GM21381 (cell line): ENCODE results near the gene MFRP.

Experiments
- ATAC-seq: cut with Tn5 transposase; IDR thresholded peaks from one replicate; pipeline ENCODE4 v1.9.1; 2021; ENCODE audit warnings: mild to moderate bottlenecking, moderate library complexity; ENCODE audit not compliant: unreplicated experiment

Gene MFRP

DNA sequence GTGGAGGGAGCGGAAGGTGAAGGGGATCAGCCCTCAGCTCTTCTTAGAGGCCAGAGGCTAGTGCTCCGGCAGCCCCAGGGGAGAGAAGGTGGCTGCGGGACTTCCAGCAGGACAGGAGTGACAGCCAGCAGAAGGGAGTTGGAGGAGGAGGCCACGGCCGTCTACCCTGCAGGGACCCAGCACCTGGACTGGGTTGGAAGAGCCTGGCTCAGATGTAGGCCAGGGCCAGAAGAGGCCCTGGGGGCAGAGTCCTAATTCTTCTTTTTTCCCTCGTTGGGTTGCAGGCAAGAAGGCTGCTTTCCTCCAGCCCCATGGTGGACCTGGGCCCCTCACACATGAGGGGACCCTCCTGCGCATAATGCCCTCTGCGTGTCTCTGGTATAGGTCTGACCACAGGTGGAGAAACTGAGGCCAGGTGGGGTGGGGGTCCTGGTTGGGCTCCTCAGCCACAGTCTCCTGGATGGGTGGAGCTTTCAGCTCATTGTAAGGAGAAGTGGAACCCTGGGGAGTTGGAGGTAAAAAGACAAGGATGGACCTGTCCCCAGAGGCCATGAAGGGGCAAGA lies 27.3 kb downstream of the MFRP start:
- ATAC-seq = no peak

DNA sequence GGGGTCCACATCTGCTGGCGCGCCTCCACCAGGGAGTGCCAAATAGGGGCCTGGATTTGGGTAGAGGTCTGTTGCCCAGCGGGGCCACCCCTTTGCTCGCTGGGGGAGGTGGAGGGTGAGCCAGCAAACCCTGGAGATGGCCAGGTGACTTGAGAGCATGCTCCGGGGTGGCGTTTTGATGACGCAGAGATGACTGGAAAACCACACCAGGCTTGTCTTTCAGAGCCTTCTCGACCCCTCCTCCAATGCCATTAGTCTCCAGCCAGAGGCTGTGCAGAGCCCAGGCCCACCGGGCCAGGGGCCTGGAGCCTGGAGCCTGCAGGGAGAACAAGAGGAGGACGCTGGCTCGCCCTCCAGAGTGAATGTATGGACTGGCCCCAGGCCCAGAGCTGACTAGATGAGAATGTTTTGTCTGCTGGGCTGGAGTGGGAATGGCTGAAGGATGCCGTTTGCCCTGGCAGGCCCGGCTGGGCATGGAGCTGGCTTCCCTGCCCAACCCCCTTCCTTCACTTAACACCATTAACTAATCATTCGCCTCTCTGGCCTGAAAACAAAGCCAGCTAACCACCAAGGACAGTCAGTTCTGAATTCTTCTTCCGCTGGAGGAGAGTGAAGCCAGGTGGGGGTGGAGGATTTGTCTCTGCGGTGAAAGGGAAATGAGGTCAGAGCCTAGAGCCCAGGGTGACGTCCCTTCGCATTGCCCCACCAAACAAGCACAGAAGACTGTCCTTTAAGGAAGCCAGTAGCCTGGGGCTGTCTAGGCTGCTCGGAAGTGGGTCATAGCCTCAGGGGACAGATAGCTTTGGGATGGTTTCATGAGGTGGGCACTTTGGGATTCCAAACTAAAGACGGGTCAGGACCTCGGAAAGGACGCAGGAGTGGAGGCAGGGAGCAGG lies 28.0 kb downstream of the MFRP start:
- no peak for ATAC-seq

DNA sequence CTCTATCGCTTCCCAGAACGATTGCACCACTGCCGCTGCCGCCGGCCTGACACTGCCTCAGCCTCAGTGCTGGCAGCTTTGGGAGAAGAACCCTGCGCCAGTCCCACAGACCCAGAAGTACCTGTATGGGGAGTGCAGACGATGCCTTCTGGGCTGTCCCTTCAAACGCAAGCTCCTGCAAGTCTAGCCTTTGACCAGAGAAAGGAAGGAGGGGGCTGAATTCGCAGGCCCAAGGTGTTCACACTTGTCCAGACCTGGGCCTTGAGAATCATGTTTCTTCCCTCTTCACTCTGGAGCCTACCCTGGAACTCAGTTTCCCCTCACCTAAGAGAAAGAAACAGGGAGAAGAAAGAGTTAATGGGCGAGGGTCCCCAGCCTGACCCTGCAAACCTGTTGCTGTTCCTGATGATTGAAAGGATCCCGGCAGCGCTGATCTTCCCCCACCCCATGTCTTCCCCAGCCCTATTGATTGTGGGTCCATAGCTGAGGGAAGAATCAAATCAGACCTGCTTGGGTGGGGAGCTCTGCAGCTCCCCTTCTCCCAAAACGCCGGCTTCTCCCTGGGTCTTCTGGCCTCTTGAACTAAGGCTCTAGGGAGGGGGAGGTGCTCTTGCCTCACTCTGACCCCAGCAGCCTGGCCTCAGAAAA lies 28.8 kb downstream of the MFRP start:
- no peak for ATAC-seq

DNA sequence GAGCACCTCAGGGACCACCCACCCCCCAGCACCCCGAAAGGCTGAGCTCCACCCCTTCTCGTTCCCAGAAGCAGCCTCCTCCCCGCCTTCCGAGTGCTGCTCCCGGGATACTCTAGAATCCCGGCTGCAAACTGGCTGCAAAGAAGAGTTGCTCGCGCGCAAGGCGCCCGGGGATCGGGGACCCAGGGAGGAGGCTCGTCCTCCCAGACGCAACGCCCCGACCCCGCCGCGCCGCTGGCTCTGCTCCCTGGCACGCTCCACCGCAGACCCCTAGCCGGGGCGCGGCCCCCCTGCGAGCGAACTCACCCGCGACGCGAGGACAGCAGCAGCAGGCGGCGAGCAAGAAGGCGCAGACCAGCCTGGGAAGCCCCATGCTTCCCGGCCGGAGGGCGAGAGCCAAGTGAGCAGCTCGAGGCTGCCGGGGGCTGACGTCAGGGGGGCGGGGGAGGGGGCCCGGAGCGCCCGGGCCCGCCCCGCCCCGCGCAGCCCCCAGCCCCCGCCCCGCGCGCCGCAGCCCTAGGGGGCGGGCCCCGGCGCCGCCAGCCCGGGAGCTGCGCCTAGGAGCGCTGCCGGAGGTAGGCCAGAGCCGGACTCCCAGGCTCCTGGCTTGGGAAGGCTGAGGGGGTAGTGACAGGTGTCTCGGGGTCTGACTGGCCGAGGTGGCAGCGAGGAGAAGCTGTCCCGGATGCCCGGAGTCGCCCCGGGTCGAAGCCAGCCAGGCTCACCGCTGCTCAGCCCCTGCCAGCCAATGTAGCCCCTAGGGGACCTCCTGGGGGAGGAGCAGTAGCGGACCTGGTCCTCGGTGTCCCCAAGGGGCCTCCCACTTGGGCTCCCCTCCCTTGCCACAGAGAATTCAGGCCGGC lies 29.5 kb downstream of the MFRP start, which contains the start of gene MCAM:
TSS of gene MCAM (minus strand) at position 402 of the 863 bp plus-strand sequence. CDS start at position 373, 29 bp downstream.
- no peak for ATAC-seq

DNA sequence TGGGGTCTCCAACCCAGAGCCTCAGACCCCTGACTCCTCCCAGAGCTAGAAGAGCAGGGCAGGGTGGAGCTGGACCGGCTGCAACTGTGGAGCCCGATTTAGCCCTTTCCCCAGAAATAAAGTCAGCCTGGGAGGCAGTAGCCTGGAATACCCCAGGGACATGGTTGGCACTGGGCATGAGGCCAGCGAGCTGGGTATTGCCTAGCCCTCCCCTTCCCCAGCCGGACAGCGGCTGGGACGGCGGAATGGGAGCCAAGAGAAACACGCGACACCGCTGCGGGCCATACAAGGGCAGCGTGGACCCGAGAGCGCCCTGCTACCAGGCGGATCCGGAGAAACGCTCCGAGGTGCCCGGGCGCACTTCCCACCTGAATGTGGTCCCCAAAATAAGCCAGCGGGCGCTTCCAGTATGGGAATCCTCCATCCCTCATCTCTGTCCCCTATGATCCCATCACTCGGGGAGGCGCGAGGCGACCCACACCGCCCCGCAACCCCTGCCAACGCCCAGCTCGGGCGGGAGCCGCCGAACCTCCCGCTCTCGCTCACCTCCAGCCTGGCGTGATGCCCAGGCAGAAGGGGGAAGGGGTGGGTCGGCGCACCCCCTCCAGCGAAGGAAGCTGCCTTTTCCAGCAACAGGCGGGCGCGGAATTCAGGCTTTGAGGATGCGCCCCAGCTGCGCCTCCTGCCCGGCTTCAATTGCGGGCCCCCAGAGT lies 30.3 kb downstream of the MFRP start:
- no peak for ATAC-seq

DNA sequence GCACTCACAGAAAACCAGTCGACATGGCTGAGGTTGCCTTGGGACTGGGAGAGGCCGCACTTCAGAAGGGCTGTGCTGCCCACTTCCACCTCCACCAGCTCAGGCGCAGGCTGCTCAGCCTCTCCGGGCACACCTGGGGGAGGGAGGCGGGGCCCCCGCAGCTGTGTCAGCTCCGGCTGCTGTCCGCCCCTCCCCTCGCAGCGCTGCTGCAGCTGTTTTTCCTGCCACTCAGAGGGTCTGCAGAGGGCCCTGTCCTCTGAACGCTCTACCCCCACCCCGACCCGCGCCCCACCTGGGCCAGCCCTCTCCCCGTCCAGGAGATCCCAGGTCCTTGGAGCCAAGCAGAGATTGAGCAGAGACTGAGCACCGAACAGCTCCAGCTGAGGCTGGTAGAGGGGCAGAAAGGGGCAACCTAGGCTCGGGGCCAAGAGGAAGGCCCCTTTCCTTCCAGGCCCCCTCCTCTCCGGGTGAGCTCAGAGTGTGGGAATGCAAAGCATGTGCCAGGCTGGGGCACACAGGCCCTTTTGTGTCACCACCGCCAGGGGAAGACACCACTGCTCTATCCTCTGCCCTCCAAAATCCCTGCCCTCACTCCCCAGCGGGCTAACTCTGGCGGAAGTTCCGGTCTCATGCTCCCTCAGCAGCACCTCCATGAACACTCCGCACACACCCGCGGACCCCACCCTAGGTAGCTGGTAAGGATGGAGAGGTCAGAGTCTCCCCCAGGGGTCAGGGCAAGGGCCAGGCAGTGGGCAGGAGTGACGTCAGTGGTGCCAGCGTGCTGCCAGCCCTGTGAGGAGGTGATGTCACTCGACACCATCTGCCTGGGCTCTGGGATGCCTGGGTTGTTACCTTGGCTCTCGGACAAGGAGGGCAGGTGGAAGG lies 31.1 kb downstream of the MFRP start:
- ATAC-seq = no peak

DNA sequence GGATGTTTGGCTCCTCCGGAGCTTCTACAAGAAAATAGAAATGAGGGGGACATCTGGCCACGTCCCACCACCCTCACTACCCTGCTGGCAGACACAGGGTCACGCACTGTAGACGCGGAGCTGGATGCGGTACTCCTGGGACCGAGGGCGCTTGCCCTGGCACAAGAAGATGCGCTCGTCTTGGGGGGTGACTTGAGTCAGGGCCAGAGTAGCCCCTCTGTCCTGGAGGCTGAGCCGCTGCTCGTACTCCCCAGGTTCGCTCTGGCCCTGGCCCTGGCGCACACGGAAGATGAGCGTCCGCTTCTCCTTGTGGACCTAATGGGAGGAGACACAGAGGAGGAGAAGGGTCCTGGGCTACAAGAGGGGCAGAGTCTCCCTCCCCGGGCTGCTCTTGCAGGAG lies 31.8 kb downstream of the MFRP start:
- ATAC-seq = no peak

DNA sequence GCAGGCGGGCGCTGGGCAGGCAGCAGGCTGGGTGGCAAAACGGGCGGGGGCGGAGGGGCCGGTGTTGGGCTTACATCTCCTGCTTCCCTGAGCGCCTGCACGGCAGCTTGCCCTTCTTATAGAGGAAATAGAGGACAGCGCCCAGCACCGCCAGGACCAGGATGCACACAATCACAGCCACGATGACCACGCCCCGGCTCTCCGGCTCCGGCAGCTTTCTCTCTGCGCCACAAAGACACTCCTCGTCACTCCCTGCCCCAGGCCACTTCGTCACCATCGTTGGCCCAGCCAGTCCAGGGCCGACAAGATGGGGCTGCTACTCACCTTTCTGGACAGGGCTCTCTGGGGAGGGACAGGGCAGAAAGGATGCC lies 35.8 kb downstream of the MFRP start:
- no peak for ATAC-seq

DNA sequence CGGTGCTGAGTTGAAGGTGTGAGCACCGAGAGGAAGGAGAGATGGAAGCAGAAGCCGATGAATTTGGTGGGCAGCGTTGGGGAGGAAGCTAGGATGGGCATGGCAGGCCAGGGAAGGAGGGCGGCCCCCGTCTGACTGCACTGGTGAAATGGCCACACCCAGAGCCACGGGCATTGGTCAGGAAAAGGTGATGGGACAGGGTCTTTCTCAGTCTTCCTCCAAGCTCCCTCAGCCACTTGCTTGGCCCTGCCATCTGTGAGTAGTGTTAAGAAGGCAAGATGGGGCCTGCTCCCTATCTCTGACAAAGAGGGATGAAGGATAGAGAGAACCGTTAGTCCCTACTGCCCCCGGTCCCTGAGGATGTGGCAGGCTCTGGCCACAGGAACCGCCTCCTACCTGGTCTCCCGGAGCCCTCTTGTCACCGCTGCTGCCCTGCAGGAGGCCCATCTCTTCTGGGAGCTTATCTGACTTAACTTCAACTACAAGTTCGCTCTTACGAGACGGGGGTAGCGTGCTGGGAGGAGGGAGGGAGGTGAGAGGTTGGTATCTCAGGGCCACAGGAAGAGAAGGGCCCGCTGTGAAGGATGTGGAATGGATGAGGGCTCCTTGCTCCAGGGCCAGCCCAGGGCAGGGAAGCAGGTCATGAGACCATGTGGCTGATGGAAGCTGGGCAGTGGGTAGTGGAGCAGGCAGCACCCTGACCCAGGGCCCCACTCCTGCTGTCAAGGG lies 36.4 kb downstream of the MFRP start:
- no peak for ATAC-seq

DNA sequence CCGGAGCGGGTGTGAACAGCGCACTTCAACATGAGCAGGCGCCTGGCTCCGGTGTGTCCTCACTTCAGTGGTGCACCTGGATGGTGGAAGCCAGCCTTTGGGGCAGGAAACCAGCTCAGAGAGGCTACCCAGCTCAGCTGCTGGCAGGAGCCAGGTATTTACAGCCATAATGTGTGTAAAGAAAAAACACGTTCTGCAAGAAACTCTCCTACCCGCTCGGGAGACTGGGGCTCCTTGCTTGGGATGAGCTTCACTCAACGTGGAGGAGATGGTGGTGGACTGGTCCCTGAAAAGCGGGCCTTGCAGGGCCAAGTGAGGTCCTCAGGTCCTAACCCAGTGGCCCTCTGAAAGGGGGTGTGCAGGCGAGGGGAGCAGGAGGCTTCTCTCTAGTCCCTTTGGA lies 37.1 kb downstream of the MFRP start:
- no peak for ATAC-seq

DNA sequence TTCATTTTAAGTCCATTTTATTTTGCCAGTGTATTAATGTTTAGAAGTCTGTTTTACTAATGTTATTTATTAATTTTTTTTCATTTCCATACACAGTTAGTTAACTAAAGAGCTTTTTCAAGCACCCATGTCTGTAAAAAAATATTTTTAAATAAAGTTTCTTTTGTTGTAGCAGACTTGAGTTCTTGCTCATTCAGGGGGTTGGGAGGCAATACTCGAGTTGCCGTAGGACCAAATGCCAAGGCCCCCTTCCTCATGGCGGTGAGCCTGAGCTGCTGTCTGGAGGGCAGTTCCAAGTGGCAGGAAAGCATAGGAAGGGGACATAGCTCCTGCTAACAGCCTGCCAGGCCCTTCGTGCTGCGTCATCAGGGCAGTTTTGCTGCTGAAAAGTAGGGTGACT lies 38.5 kb downstream of the MFRP start:
- ATAC-seq = no peak

DNA sequence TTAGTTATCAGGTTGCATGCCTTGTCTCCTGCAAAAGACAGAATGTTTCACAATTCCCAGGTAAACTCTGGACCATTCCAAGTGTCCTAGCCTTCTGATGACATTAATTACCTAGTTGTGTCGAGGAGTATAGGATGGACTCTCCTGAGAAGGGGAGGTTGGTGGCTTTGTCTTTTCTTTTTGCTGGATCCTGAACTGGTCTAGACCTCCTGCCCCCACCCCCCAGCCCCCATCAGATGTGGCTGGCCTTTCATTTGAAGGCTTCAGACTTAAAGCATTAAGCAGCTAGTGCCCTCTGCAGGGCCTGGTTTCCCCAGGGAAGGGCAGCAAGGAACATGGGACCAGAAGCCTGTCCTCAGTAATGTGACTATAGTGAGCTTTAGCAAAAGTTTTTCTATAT lies 39.3 kb downstream of the MFRP start:
- no peak for ATAC-seq

DNA sequence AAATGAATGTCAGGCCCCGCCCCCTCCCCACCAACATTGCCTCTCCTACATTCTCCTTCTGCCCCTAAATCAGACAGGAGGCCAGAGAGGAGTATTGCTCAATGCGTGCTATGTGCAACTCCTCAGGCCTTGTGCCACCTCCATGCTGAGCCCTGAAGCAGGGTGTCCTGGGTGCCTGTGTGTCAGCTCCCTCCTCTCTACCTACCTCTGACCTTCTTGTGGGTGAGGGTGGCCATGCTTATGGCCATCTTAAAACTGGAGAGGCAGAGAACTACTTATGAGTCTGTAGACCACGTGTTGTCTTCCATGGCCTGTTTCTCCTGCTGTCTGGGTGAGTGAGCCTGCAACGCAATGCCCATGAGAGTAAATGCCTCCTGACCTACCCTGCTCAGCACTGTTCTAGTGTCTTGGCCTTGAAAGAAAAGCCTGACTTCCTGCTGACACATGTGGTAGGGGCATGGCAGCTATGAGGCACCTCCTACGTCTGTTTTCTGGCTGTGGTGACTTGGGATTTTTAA lies 40.1 kb downstream of the MFRP start:
- no peak for ATAC-seq

DNA sequence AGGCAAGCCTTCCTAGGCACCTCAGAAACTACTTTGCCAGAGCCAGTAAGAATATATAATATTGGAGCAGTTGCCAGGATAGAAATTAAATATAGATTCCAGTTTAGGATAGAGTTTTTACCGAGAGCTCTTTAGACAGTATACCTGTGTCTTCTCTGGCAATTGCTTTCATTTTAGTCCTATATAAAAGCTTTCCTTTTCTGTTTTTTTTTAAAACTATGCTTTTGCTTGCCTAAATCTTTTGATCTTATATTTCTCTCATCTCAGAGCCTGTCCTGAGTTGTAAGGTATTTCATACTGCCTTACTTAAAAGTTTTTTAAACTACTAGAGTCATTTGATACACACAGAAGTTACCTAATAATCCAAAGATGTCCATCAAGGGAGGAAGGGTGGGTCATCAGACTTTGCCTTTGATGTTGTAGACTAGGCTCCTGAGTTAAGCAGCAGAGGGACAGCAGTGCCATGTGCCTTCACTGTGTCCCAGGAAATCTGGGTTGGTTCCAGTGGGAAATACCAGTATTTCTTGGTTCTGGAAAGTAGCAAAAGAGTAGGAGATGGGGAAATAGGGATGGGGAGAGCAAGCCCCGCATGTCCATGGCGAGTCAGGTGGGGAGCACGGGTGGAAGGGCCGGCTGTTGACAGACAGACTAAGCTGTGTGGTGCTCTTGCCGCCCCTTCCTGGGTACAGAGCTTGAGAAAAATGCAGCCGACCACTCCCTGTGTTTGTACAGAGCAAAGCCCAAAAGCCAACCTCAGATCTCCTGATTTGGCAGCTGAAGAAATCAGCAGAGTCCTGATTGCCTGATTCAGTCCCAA lies 40.7 kb downstream of the MFRP start:
- no peak for ATAC-seq

DNA sequence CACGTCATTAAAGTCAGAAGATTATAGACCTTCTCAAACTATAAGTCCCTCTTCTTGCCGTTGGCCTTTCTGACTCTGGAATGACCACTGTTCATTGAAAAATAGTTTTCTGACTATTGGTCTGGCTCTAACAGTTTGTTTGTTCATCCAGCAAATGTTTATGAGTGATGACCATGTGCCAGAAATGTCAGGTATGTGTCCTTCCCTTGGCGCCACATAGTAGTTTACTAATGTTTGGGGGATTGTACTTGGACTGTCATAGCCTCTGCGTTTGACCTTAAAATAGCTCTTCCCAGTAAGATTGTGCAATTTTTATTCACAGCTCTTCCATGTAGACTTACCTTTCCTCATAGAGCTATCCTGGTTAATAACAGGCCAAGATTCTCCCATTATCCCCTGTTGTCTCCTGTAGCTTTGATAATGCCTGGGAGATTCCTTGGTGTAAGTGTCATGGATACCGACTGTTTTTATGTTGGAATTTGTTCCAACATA lies 43.2 kb downstream of the MFRP start:
- ATAC-seq = no peak

DNA sequence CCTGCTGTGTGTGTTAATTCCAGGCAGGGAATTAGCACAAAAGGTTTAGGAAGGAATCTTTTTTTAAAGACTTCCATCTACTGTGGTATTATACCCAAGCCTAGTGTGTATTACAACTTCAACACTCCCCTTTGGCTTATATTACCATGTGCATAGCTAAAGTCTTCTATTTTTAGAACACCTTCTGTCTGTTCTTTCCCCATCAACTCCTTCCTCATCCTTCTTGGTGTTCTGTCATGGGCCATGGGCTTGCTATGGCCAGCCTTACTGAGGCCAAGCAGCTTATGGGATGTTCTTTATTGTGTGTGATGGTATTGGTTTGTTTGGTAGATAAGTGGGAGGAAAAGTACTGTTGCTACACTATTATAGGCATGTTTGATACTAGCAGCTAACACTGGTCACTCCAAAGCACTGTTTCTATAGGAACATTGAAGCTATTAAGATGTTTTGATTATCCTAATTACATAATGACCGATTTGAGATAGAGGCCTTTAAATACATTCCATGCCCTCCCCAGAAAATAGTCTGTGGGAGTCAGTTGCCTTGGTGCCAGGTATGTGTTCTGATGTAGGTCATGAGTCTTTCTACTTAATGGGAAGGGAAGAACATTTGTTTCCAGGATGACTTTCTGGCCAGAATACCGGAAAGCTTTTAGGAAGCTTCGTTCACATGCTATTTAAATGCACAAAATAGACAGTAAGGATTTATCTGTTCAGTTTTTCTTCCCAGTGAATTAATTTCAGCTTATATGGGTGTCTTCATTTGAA lies 46.1 kb downstream of the MFRP start:
- ATAC-seq = no peak

DNA sequence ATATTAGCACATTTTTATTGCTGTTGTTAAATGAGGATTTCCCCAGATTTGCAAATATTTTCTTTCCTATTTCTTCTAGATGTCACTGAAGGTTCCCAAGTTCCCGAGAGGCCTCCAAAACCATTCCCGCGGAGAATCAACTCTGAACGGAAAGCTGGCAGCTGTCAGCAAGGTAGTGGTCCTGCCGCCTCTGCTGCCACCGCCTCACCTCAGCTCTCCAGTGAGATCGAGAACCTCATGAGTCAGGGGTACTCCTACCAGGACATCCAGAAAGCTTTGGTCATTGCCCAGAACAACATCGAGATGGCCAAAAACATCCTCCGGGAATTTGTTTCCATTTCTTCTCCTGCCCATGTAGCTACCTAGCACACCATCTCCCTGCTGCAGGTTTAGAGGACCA lies 47.1 kb downstream of the MFRP start:
- no peak for ATAC-seq
